Stimulated activated CD4-positive, alpha-beta T cell treated with anti-CD3 and anti-CD28 coated beads, TNF-alpha, amount 100 ng/mL, for 4 hours (primary cell): Measurements from ENCODE around the gene CLEC4D.
"Not testable (repeated sequence)": the region's sequence is repeated elsewhere in the genome, so short reads cannot be mapped to it uniquely, and the experiment has no call there.

Experiments
- DNase-seq, 3 experiments: peaks; one replicate each; pipeline ENCODE4 v3.0.0-alpha.2; 2020; ENCODE audit warnings: low read depth in 3 of 3

Gene CLEC4D

DNA sequence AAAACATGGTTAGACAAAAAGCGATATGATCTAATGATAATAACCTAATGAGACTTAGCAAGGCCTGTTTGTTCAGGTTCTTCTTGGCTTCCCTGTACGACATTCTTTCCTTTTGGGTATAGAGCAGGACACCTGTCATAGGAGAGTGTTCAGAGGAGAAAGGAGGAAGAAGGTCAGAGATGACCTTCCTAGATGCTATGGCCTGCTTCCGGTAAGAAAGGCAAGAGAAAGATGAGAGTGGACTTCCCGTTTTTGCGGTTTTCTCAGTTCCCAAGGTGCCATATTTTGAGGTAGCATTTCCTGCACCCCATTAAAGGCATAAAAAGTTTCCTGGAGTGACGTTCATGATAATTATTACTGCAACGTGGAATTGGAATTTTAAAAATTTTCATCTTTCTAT lies 18.7 kb downstream of the CLEC4D start:
- no peak for DNase-seq

- not testable (repeated sequence) for DNase-seq
Observed at GRCh38 chr12:8537820-8538219, 24.5 kb downstream of the CLEC4D start.

- not testable (repeated sequence) for DNase-seq
Observed at GRCh38 chr12:8540831-8541230, 27.5 kb downstream of the CLEC4D start, which contains the start of gene CLEC4E. Gene CLEC4E (minus strand): TSS chr12:8540905. CDS start chr12:8540797, 108 bp downstream.

DNA sequence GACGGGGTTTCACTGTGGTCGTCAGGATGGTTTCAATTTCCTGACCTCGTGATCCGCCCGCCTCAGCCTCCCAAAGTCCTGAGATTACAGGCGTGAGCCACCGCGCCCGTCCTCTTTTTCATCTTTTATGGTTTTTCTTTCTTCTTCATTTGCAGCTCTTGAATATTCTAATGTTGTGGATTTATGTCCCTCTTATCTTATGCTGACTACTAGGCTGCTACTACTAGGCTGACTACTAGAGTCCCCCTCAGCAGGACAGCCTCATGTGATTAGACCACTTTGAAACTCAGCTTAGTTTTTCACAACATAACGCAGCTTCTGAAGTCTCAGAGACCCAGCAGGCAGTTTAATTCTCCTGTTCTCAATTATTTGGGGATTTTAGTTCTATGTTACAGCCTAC lies 28.3 kb downstream of the CLEC4D start:
- DNase-seq = no peak

GRCh38 chr12:8544295-8544694 lies 31.0 kb downstream of the CLEC4D start:
- DNase-seq = peak; percentile 7 to 56 (median 35)

GRCh38 chr12:8546591-8546990 lies 33.3 kb downstream of the CLEC4D start:
- DNase-seq = no peak

DNA sequence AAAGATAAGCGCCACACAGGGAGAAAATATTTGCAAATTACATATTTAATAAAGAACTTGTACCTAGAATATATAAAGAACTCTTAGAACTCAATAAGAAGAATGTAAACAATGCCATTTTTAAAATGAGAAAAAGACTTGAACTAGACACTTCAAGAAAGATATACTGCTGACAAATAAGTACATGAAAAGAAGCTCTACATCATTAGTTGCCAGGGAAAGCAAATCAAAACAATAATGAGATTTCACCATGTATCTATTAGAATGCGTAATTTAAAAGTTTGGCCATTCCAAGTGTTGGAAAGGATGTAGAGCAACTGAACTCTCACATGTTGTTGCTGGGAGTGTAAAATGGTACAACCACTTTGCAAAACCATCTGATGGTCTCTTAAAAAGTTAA lies 34.3 kb downstream of the CLEC4D start:
- no peak for DNase-seq

DNA sequence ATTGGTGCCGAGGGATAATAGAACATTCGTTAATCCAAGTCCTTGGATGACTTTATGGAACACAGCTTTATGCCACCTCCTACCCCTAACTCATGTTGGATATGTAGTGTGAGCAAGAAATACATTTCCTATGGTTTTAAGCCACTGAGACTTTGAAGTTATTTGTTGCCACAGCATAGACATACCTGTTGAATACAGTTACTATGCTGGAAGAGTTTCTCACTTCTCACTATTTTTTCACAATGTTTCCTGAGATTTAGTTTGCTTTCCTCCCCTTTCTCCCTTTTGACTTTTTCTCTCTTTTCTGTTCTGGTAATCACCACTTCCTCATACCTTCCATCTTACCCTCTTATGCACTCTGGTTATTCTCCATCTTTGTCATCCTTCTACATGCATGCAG lies 34.9 kb downstream of the CLEC4D start:
- DNase-seq = no peak

DNA sequence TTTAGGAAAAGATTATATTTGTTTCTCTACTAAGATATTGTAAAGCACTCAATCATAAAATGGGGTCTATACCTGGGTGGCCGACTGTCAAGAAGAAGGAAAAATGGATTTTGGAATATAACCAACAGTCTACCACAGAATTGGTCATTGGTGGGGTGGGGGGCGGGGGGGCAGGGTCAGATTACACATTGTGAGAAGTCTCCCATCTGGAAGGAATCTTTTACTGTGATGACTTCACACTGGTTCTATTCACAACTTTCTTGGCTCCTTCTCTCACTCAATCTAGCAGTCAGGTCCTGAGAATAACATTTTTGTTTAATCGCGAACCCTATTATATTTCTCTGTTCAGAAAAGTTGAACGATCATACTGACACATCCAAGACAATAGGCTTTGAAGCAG lies 36.1 kb downstream of the CLEC4D start:
- no peak for DNase-seq

- DNase-seq = no peak
Observed at GRCh38 chr12:8553088-8553627, 39.9 kb downstream of the CLEC4D start.

DNA sequence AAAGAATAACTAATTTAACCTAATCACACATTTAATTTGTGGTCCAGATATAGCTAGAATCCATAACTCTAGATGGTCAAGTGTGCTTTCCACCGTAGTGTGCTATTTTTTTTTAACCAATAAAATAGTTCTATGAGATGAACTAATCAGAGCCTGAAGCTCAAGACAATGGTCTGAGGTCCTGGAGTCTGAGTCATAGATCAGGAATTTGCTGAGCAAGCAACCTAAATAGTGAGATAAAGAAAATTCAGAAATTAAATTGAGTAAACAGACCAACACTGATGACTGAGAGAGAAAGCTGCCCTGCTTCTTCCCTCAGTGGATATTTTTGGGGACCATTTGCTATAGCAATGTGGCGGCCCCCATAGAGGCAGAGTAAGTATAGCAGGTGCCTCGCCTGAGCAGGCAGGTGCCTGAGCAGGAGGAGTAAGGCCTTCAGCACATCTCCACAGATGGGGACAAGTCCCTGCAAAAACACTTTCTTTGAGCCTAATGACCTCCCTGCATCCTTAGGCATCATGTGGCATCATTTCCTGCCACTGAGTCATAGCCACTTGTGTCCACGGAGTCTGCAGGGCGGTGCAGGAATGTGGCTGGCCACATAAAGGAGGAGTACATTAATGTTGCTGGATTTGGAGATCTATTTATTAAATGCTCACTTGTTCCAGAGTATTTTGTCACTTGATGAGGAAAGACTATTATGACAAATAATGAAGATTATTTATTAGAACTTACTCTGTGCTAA lies 41.3 kb downstream of the CLEC4D start:
- no peak for DNase-seq

GRCh38 chr12:8556531-8557097 lies 43.3 kb downstream of the CLEC4D start:
- DNase-seq = no peak

GRCh38 chr12:8559676-8560075 lies 46.4 kb downstream of the CLEC4D start:
- DNase-seq = no peak

DNA sequence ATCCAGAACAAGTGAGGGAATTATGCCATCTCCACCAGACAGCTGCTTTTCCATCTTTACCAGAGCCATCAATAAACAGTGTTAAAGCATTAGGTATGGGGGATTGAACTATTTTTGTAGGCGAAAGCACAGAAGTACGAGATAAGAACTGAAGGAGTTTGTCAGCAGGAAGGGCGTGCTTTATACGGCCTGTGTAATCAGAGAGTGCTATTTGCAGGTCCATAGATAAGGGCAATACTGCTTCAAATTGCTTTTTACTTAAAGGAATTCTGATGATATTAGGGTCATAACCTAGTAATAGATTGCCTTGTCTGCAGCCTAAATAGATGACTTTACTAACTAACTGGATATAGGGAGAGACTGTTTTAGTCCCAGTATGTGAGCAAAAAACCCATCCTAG lies 47.7 kb downstream of the CLEC4D start:
- DNase-seq = no peak

- DNase-seq = no peak
Observed at GRCh38 chr12:8562310-8562709, 49.0 kb downstream of the CLEC4D start.

GRCh38 chr12:8563356-8563755 lies 50.1 kb downstream of the CLEC4D start:
- no peak for DNase-seq

DNA sequence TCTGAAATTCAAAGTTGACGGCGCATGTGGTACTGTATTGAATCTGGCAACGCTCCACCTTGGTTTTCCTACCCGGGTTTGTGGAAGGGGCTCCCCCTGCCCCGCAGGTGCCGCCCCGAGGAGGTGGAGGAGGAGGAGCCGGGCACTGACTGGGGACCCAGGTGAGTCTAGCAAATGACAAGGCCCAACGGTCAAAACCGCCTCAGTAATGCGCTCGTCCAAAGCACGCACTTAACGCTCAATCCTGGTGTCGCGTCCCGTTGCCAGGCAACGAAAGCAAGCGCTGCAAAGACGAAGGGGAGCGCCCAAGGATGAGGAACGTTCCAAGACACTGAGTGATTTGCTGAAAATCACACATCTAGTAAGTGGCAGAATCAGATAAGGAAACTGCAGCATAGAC lies 51.4 kb downstream of the CLEC4D start:
- no peak for DNase-seq

- DNase-seq = not testable (repeated sequence)
Observed at GRCh38 chr12:8566052-8566451, 52.7 kb downstream of the CLEC4D start.

- DNase-seq = no peak
Observed at GRCh38 chr12:8566525-8566924, 53.2 kb downstream of the CLEC4D start.
